H9 (cell line): Measurements from ENCODE around the gene PLA1A. TPM values are rescaled to one million over a fixed set of nuclear protein-coding genes. Genes with fewer than 3 reads are reported as not detected.
"Not testable (repeated sequence)": the region's sequence is repeated elsewhere in the genome, so short reads cannot be mapped to it uniquely, and the experiment has no call there.

ENCODE experiments used
- DNase-seq: peaks from one replicate; pipeline ENCODE4 v3.0.0-alpha.2; 2017
- H2AFZ ChIP-seq: one replicate; pipeline ENCODE4 v1.6.1; 2013; ENCODE audit warnings: mild to moderate bottlenecking, low read length, control low read depth, moderate library complexity
- H2AK5ac ChIP-seq: 2 replicates; pipeline ENCODE4 v1.6.1; 2013; ENCODE audit warnings: low read length, control low read depth, mixed read lengths; ENCODE audit not compliant: insufficient read length
- H2BK120ac ChIP-seq: one replicate; pipeline ENCODE4 v1.6.1; 2013; ENCODE audit warnings: low read depth, mild to moderate bottlenecking, low read length, control low read depth, inconsistent platforms; ENCODE audit not compliant: poor library complexity, severe bottlenecking
- H2BK12ac ChIP-seq: 2 replicates; pipeline ENCODE4 v1.6.1; 2013; ENCODE audit warnings: low read length, control low read depth, mixed read lengths, low read depth; ENCODE audit not compliant: insufficient read length
- H2BK15ac ChIP-seq: 2 replicates; pipeline ENCODE4 v1.6.1; 2013; ENCODE audit warnings: low read depth, low read length, control low read depth
- H2BK20ac ChIP-seq: one replicate; pipeline ENCODE4 v1.6.1; 2013; ENCODE audit warnings: low read depth, mild to moderate bottlenecking, low read length, control low read depth, inconsistent platforms; ENCODE audit not compliant: poor library complexity, severe bottlenecking
- H2BK5ac ChIP-seq: 2 replicates; pipeline ENCODE4 v1.6.1; 2013; ENCODE audit warnings: low read length, control low read depth, mixed read lengths; ENCODE audit not compliant: insufficient read length
- H3K14ac ChIP-seq: 2 replicates; pipeline ENCODE4 v1.6.1; 2013; ENCODE audit warnings: low read length, control low read depth; ENCODE audit not compliant: insufficient read depth
- H3K18ac ChIP-seq: 2 replicates; pipeline ENCODE4 v1.6.1; 2013; ENCODE audit warnings: low read depth, mild to moderate bottlenecking, mixed read lengths, low read length, control low read depth; ENCODE audit not compliant: insufficient read length
- H3K23ac ChIP-seq: 2 replicates; pipeline ENCODE4 v1.6.1; 2013; ENCODE audit warnings: low read length, control low read depth, mixed read lengths, low read depth; ENCODE audit not compliant: insufficient read length
- H3K23me2 ChIP-seq: 2 replicates; pipeline ENCODE4 v1.6.1; 2013; ENCODE audit warnings: low read depth, mild to moderate bottlenecking, mixed read lengths, low read length, control low read depth; ENCODE audit not compliant: insufficient read length, poor library complexity, severe bottlenecking
- H3K27ac ChIP-seq: 2 replicates; pipeline ENCODE4 v1.5.1; 2013; ENCODE audit warnings: low read length, control low read depth, mixed read lengths, low read depth; ENCODE audit not compliant: insufficient read length
- H3K27me3 ChIP-seq: 2 replicates; pipeline ENCODE4 v1.6.1; 2013; ENCODE audit warnings: low read length, control low read depth, inconsistent platforms; ENCODE audit not compliant: insufficient read depth
- H3K4ac ChIP-seq: 2 replicates; pipeline ENCODE4 v1.6.1; 2013; ENCODE audit warnings: low read depth, mild to moderate bottlenecking, control low read depth, inconsistent platforms, low read length, moderate library complexity
- H3K4me1 ChIP-seq: 2 replicates; pipeline ENCODE4 v1.6.1; 2013; ENCODE audit warnings: low read length, control low read depth, inconsistent platforms; ENCODE audit not compliant: insufficient read depth
- H3K4me2 ChIP-seq: 2 replicates; pipeline ENCODE4 v1.6.1; 2013; ENCODE audit warnings: low read length, control low read depth, mixed read lengths; ENCODE audit not compliant: insufficient read length, insufficient read depth
- H3K56ac ChIP-seq: 2 replicates; pipeline ENCODE4 v1.6.1; 2013; ENCODE audit warnings: low read depth, mild to moderate bottlenecking, mixed read lengths, low read length, control low read depth; ENCODE audit not compliant: insufficient read length
- H3K79me1 ChIP-seq: 2 replicates; pipeline ENCODE4 v1.6.1; 2013; ENCODE audit warnings: low read depth, mild to moderate bottlenecking, moderate library complexity, low read length, control low read depth, inconsistent platforms; ENCODE audit not compliant: insufficient read depth, poor library complexity, severe bottlenecking
- H3K79me2 ChIP-seq: 2 replicates; pipeline ENCODE4 v1.6.1; 2013; ENCODE audit warnings: low read length, control low read depth, inconsistent platforms; ENCODE audit not compliant: insufficient read depth
- H3K9ac ChIP-seq: 2 replicates; pipeline ENCODE4 v1.6.1; 2013; ENCODE audit warnings: low read length, control low read depth, mixed read lengths; ENCODE audit not compliant: insufficient read length; ENCODE audit errors: extremely low read depth
- H3K9me3 ChIP-seq: one replicate; pipeline ENCODE4 v1.6.1; 2013; ENCODE audit warnings: low read depth, low read length, inconsistent platforms; ENCODE audit not compliant: control insufficient read depth
- H3T11ph ChIP-seq: one replicate; pipeline ENCODE4 v1.6.1; 2013; ENCODE audit warnings: mild to moderate bottlenecking, low read length, control low read depth, inconsistent platforms
- H4K20me1 ChIP-seq: one replicate; pipeline ENCODE4 v1.6.1; 2013; ENCODE audit not compliant: control insufficient read depth, insufficient read length, insufficient read depth
- H4K5ac ChIP-seq: 2 replicates; pipeline ENCODE4 v1.6.1; 2013; ENCODE audit warnings: low read depth, mild to moderate bottlenecking, mixed read lengths, low read length, control low read depth; ENCODE audit not compliant: insufficient read length
- H4K8ac ChIP-seq: replicated peaks from 2 replicates; pipeline ENCODE4 v1.6.1; 2013; ENCODE audit warnings: low read length, control low read depth, mixed read lengths, low read depth; ENCODE audit not compliant: insufficient read length
- H4K91ac ChIP-seq: 2 replicates; pipeline ENCODE4 v1.6.1; 2013; ENCODE audit warnings: low read depth, mild to moderate bottlenecking, moderate library complexity, mixed read lengths, low read length, control low read depth; ENCODE audit not compliant: insufficient read length
- H3K27ac Mint-ChIP-seq, 3 experiments: 2 replicates in 2 of 3; 3 replicates in 1 of 3; pipeline ENCODE4 v1.8.0; 2020 to 2021; ENCODE audit warnings: mixed read lengths in 3 of 3, mild to moderate bottlenecking in 1 of 3, moderate library complexity in 1 of 3
- H3K27me3 Mint-ChIP-seq: 2 replicates; pipeline ENCODE4 v1.8.0; 2021; ENCODE audit warnings: low read depth, mild to moderate bottlenecking, moderate library complexity, mixed read lengths
- H3K36me3 Mint-ChIP-seq, 3 experiments: 2 replicates in 2 of 3; 3 replicates in 1 of 3; pipeline ENCODE4 v1.8.0; 2020 to 2021; ENCODE audit warnings: low read depth in 3 of 3, mixed read lengths in 3 of 3; ENCODE audit not compliant: insufficient read depth in 1 of 3
- H3K4me1 Mint-ChIP-seq, 2 experiments: 2 replicates each; pipeline ENCODE4 v1.8.0; 2020; ENCODE audit warnings: mixed read lengths in 2 of 2
- H3K4me3 Mint-ChIP-seq, 2 experiments: 2 replicates in 1 of 2; 3 replicates in 1 of 2; pipeline ENCODE4 v1.8.0; 2020 to 2021; ENCODE audit warnings: mild to moderate bottlenecking in 2 of 2, mixed read lengths in 2 of 2, moderate library complexity in 1 of 2
- H3K9me3 Mint-ChIP-seq, 2 experiments: 2 replicates in 1 of 2; 3 replicates in 1 of 2; pipeline ENCODE4 v1.8.0; 2020; ENCODE audit warnings: mild to moderate bottlenecking in 2 of 2, mixed read lengths in 2 of 2, moderate library complexity in 1 of 2
- CTCF ChIP-seq: fragments of 200-600 bp; sonication (generic); conservative IDR thresholded peaks from 3 replicates; pipeline ENCODE4 v1.8.0; 2021; ENCODE audit warnings: antibody characterized with exemption, mild to moderate bottlenecking
- WGBS: extraction: QIAGEN DNeasy Blood & Tissue Kit; methylation state at CpG from one replicate; pipeline ENCODE4 v1.1.7; 2013; ENCODE audit warnings: missing lambda C conversion rate, low lambda C conversion rate, mixed read lengths; ENCODE audit not compliant: insufficient read length; ENCODE audit errors: extremely low coverage; 5-methylcytosine and 5-hydroxymethylcytosine counted together
- total RNA-seq: library from RNA; stranded (reverse); gene quantifications from 2 replicates; pipeline ENCODE4 v1.2.1, GENCODE V29; 2021

Gene PLA1A
- total RNA-seq, 1 experiment from 2014 or later = not detected

- Histone ChIP-seq H2AFZ (no peak overlapping the region), H3K4me2 (no peak overlapping the region), H3K27me3 (no peaks in the 10 kb centered on the region), H4K91ac (no peak overlapping the region), H3K4me1 (no peaks in the 10 kb centered on the region), H2AK5ac (no peak overlapping the region), H2BK12ac (no peak overlapping the region), H3K23ac (no peak overlapping the region), H2BK15ac (no peak overlapping the region), H3K14ac (no peak overlapping the region), H2BK120ac (no peak overlapping the region), H3K4ac (no peak overlapping the region), H3K9me3 (no peaks in the 10 kb centered on the region), H3K79me1 (no peaks in the 10 kb centered on the region), H4K5ac (no peak overlapping the region), H3K27ac (no peak overlapping the region), H2BK5ac (no peak overlapping the region), H3K79me2 (no peaks in the 10 kb centered on the region), H4K8ac (no peak overlapping the region), H2BK20ac (no peak overlapping the region), H4K20me1 (no peaks in the 10 kb centered on the region), H3K18ac (no peak overlapping the region), H3K23me2 (no peaks in the 10 kb centered on the region), H3K56ac (no peak overlapping the region), H3T11ph (no peak overlapping the region), H3K9ac (no peak overlapping the region)
- TF ChIP-seq CTCF = no peak
- H3K4me1 Mint-ChIP-seq = peaks cover 4 to 5% of the 10 kb centered on the region in 2 experiments; a peak in 3 of 4 replicates
- no peak for DNase-seq
- no peaks in the 10 kb centered on the region for H3K36me3 Mint-ChIP-seq
- no CpG with 5 or more reads among the region's 6 CpGs for WGBS
- no peak overlapping the region for H3K4me3 Mint-ChIP-seq
- H3K27me3 Mint-ChIP-seq = peaks cover 8% of the 10 kb centered on the region
- H3K9me3 Mint-ChIP-seq = no peaks in the 10 kb centered on the region; a peak in 1 of 5 replicates
- no peak overlapping the region; a peak in 1 of 7 replicates for H3K27ac Mint-ChIP-seq
These were observed 35.3 kb upstream of the PLA1A start for GRCh38 chr3:119562307-119562961.

GRCh38 chr3:119563334-119563733 lies 34.4 kb upstream of the PLA1A start:
- not testable (repeated sequence) for H3T11ph ChIP-seq, H3K14ac ChIP-seq, H3K9me3 Mint-ChIP-seq, H3K27me3 ChIP-seq, H3K23ac ChIP-seq, H3K9ac ChIP-seq, H3K79me2 ChIP-seq, H2BK120ac ChIP-seq, H2AFZ ChIP-seq, H4K91ac ChIP-seq, DNase-seq, H3K4me1 Mint-ChIP-seq, H3K4me3 Mint-ChIP-seq, H2BK20ac ChIP-seq, H3K4me2 ChIP-seq, H3K36me3 Mint-ChIP-seq, H3K56ac ChIP-seq, H2BK12ac ChIP-seq, H3K9me3 ChIP-seq, H4K8ac ChIP-seq, H3K4ac ChIP-seq, H3K23me2 ChIP-seq, H3K79me1 ChIP-seq, H2AK5ac ChIP-seq, H3K27ac Mint-ChIP-seq, H2BK5ac ChIP-seq, H3K4me1 ChIP-seq, H2BK15ac ChIP-seq, H4K5ac ChIP-seq, H3K27ac ChIP-seq, H4K20me1 ChIP-seq, H3K18ac ChIP-seq
- peaks cover 11% of the 10 kb centered on the region for H3K27me3 Mint-ChIP-seq
- no CpG with 5 or more reads among the region's 2 CpGs for whole genome bisulfite sequencing
